Measurements from ENCODE around the gene BDP1. TPM values are rescaled to one million over a fixed set of nuclear protein-coding genes. Genes with fewer than 3 reads are reported as not detected.
"Not testable (repeated sequence)": the region's sequence is repeated elsewhere in the genome, so short reads cannot be mapped to it uniquely, and the experiment has no call there.

BDP1 gene

DNA sequence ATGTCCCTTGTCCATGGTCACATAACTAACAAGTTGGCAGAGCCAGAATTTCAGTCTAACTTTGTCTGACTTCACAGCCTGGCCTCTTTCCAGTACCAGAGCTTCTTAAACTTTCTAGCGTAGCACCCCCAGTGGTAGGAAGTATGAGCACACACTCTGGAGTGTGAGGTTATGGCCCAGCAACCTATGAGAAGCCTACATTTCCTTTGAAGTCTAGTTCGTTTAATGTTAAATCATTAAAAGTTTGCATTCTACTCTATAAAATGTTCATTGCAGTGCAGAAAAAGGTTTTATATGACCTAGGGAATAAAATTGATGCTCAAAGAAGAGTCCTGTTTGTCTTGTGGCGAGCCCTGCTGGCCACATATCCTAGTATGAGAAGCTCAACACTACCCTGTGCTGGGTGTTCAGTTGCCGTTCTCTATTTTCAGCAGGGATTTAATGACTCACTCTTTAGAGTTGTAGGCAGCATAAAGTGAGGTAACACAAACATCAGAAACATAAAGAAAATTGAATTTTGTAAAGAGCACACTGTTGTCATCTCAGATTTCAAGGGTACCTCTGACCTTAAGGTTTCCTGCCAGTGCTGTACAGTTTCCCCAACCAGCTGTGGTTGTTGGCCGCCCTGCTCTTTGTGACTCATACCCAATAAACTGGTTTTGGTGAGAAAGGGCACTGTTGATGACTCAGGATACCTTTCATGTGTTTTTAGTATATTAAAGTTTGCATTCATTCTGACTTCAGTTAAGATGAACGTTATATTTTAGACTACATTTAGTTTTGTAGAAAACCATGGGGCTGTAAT, 146.0 kb downstream of the BDP1 start:
- H3K18ac ChIP-seq (ENCODE audit: low read depth in 1 of 2, low read length in 2 of 2): no peak overlapping the region
- no peak overlapping the region for H2BK12ac ChIP-seq (ENCODE audit: low read length in 2 of 2)
- H4K91ac ChIP-seq (ENCODE audit: low read length): no peak overlapping the region
- no peak overlapping the region for H2BK5ac ChIP-seq (ENCODE audit: low read depth, low read length, poor library complexity, severe bottlenecking)
- H3K9me3 ChIP-seq (ENCODE audit: control insufficient read depth, low read length): no peaks in the 10 kb centered on the region
- H3K23ac ChIP-seq (ENCODE audit: low read length in 2 of 2): no peak overlapping the region
- H3K4me3 ChIP-seq (ENCODE audit: insufficient read depth in 1 of 2, low read depth in 1 of 2, low read length in 2 of 2): peak overlapping the region in 1 of 2 experiments; percentile 13
- H3K4me2 ChIP-seq (ENCODE audit: low read length, poor library complexity, severe bottlenecking): no peak overlapping the region
- no peak overlapping the region for H2BK120ac ChIP-seq (ENCODE audit: low read depth, low read length)
- no peak overlapping the region for H3K14ac ChIP-seq (ENCODE audit: low read length in 2 of 2)
- no peaks in the 10 kb centered on the region for H3K27me3 ChIP-seq (ENCODE audit: control insufficient read depth in 1 of 2, insufficient read depth in 1 of 2, low read length in 2 of 2)
- H3K36me3 ChIP-seq (ENCODE audit: control insufficient read depth in 1 of 2, insufficient read depth in 2 of 2, low read depth in 1 of 2, low read length in 2 of 2): peaks cover 17 to 39% of the 10 kb centered on the region in 2 experiments
- peaks cover 6% of the 10 kb centered on the region for H3K4me1 ChIP-seq (ENCODE audit: control insufficient read depth, insufficient read depth, low read depth, low read length)
- H3K79me1 ChIP-seq (replicated peaks; ENCODE audit: low read length, poor library complexity, severe bottlenecking): peaks cover 9% of the 10 kb centered on the region
- H3K4ac ChIP-seq (ENCODE audit: low read depth in 1 of 2, low read length in 2 of 2): no peak overlapping the region
- 21% methylated on average over 4 of the region's 6 CpGs for WGBS
- no peak overlapping the region for H4K8ac ChIP-seq (ENCODE audit: low read length)
- no peak overlapping the region for H2AFZ ChIP-seq (ENCODE audit: low read depth, low read length)
- H2BK15ac ChIP-seq (ENCODE audit: low read depth, poor library complexity, severe bottlenecking): no peak overlapping the region
- DNase-seq: peak; percentile 91
- H3K9ac ChIP-seq (ENCODE audit: low read length): peak overlapping the region; percentile 53
- peak overlapping the region; percentile 76 for H3K27ac ChIP-seq (ENCODE audit: low read length, poor library complexity, severe bottlenecking)
- H2AK5ac ChIP-seq (ENCODE audit: low read length, severe bottlenecking): no peak overlapping the region

- not testable (repeated sequence) for H3K23ac ChIP-seq (ENCODE audit: low read length in 2 of 2); H2BK12ac ChIP-seq (ENCODE audit: low read length in 2 of 2); H4K91ac ChIP-seq (ENCODE audit: low read length); H3K4me3 ChIP-seq (ENCODE audit: insufficient read depth in 1 of 2, low read depth in 1 of 2, low read length in 2 of 2); H3K4me1 ChIP-seq (ENCODE audit: control insufficient read depth, insufficient read depth, low read depth, low read length); H2BK5ac ChIP-seq (ENCODE audit: low read depth, low read length, poor library complexity, severe bottlenecking); H2BK120ac ChIP-seq (ENCODE audit: low read depth, low read length); H3K27ac ChIP-seq (ENCODE audit: low read length, poor library complexity, severe bottlenecking); H4K8ac ChIP-seq (ENCODE audit: low read length); H3K27me3 ChIP-seq (ENCODE audit: control insufficient read depth in 1 of 2, insufficient read depth in 1 of 2, low read length in 2 of 2); H2AFZ ChIP-seq (ENCODE audit: low read depth, low read length); H3K14ac ChIP-seq (ENCODE audit: low read length in 2 of 2); H3K4ac ChIP-seq (ENCODE audit: low read depth in 1 of 2, low read length in 2 of 2); H2AK5ac ChIP-seq (ENCODE audit: low read length, severe bottlenecking); H2BK15ac ChIP-seq (ENCODE audit: low read depth, poor library complexity, severe bottlenecking); H3K9ac ChIP-seq (ENCODE audit: low read length); DNase-seq; H3K18ac ChIP-seq (ENCODE audit: low read depth in 1 of 2, low read length in 2 of 2); H3K79me1 ChIP-seq (replicated peaks; ENCODE audit: low read length, poor library complexity, severe bottlenecking); H3K9me3 ChIP-seq (ENCODE audit: control insufficient read depth, low read length); H3K4me2 ChIP-seq (ENCODE audit: low read length, poor library complexity, severe bottlenecking)
- peaks cover 6 to 10% of the 10 kb centered on the region in 2 experiments for H3K36me3 ChIP-seq (ENCODE audit: control insufficient read depth in 1 of 2, insufficient read depth in 2 of 2, low read depth in 1 of 2, low read length in 2 of 2)
- 96% methylated on average over 6 of the region's 16 CpGs for WGBS
These were observed 154.5 kb downstream of the BDP1 start for GRCh38 chr5:71609916-71610315.

GRCh38 chr5:71615809-71616208, 160.4 kb downstream of the BDP1 start:
- no peak for DNase-seq
- Histone ChIP-seq H3K14ac (ENCODE audit: low read length in 2 of 2) (no peak overlapping the region), H3K27ac (ENCODE audit: low read length, poor library complexity, severe bottlenecking) (no peak overlapping the region), H4K91ac (ENCODE audit: low read length) (no peak overlapping the region), H2BK12ac (ENCODE audit: low read length in 2 of 2) (no peak overlapping the region), H2AK5ac (ENCODE audit: low read length, severe bottlenecking) (no peak overlapping the region), H3K27me3 (ENCODE audit: control insufficient read depth in 1 of 2, insufficient read depth in 1 of 2, low read length in 2 of 2) (no peaks in the 10 kb centered on the region), H3K23ac (ENCODE audit: low read length in 2 of 2) (no peak overlapping the region), H3K4ac (ENCODE audit: low read depth in 1 of 2, low read length in 2 of 2) (no peak overlapping the region), H3K4me2 (ENCODE audit: low read length, poor library complexity, severe bottlenecking) (no peak overlapping the region), H3K4me1 (ENCODE audit: control insufficient read depth, insufficient read depth, low read depth, low read length) (no peaks in the 10 kb centered on the region), H3K18ac (ENCODE audit: low read depth in 1 of 2, low read length in 2 of 2) (no peak overlapping the region), H2BK120ac (ENCODE audit: low read depth, low read length) (no peak overlapping the region), H3K36me3 (ENCODE audit: control insufficient read depth in 1 of 2, insufficient read depth in 2 of 2, low read depth in 1 of 2, low read length in 2 of 2) (peaks cover 11 to 29% of the 10 kb centered on the region in 2 experiments), H3K79me1 (replicated peaks; ENCODE audit: low read length, poor library complexity, severe bottlenecking) (peaks cover 17% of the 10 kb centered on the region), H2BK5ac (ENCODE audit: low read depth, low read length, poor library complexity, severe bottlenecking) (no peak overlapping the region), H2AFZ (ENCODE audit: low read depth, low read length) (no peak overlapping the region), H3K9me3 (ENCODE audit: control insufficient read depth, low read length) (no peaks in the 10 kb centered on the region), H4K8ac (ENCODE audit: low read length) (no peak overlapping the region), H3K4me3 (ENCODE audit: insufficient read depth in 1 of 2, low read depth in 1 of 2, low read length in 2 of 2) (no peak overlapping the region), H3K9ac (ENCODE audit: low read length) (no peak overlapping the region), H2BK15ac (ENCODE audit: low read depth, poor library complexity, severe bottlenecking) (no peak overlapping the region)
- 100% methylated on average over 4 of the region's 4 CpGs for WGBS

Small RNA genes within 50 kb of the gene (small RNA-seq; reads per million reads assigned to genes)
- not detected for gene HMGN1P12 (ENCODE audit: low read depth)

Data from mesenchymal stem cell (in vitro differentiated cells and primary cell).